Esophagus muscularis mucosa (tissue), 4 donors: ENCODE measurements around the gene CYBA.

Source experiments
- CTCF ChIP-seq, 3 experiments: fragments of 200-600 bp in 2 of 3; fragments of 450-650 bp in 1 of 3; sonication (generic) in 2 of 3; IDR thresholded peaks; one replicate each; pipeline ENCODE4 v1.5.1; 2017 to 2019; ENCODE audit warnings: antibody characterized with exemption in 3 of 3, mild to moderate bottlenecking in 2 of 3, moderate library complexity in 1 of 3
- EP300 ChIP-seq: sonication (generic); formaldehyde crosslinking; IDR thresholded peaks from one replicate; pipeline ENCODE4 v1.6.1; 2017; ENCODE audit warnings: antibody characterized with exemption
- POLR2A ChIP-seq: fragments of 450-650 bp; IDR thresholded peaks from one replicate; pipeline ENCODE4 v1.6.1; 2017; ENCODE audit warnings: antibody characterized with exemption, moderate library complexity, mild to moderate bottlenecking, low read depth
- POLR2AphosphoS5 ChIP-seq, 2 donors: sonication (generic); formaldehyde crosslinking; IDR thresholded peaks; one replicate each; pipeline ENCODE4 v1.6.1; 2017; ENCODE audit warnings: antibody characterized with exemption in 2 of 2

DNA sequence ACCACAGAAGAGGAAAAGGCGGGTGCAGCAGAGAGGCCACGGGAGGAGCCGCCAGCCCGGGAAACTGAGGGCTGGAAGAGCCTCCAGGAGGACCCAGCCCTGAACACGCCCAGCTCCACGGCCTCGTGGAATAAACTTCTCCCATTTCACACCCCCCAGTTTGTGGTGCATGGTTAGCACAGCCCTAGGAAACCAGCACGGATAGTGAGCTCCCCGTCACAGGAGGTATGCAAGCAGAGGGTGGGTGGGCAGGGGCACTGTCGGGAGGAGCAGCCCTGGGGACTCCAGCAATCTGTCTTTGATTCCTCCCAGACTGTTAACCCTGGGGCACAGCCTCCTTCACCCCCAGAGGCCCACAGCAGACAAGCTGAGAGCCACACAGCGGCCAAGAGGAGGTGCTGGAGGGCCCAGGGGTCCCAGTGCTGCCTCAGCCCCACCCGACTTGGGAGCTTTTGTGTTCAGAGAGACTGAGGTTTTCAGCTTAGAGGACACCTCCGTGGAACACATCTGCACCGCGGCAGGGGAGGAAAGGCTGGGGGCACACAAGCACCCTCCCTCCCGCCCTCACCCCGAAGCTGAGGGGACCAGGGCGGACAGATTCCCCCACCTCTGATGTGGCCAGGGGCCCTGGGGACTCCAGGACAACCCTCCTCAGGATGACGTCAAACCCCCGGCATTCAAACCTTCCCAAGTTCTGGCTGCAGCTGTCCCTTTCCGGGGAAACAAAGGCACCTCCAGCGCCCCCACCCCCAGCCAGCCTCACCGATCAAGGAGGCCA is 14.2 kb downstream of the CYBA start:
- TF ChIP-seq CTCF (IDR thresholded peaks at IDR 0.05) (no peak), POLR2AphosphoS5 (IDR thresholded peaks at IDR 0.05) (no peak), EP300 (no peak), POLR2A (no peak)
